GM21515 (cell line): ENCODE measurements around the gene TARBP1.
"Not testable (repeated sequence)": the region's sequence is repeated elsewhere in the genome, so short reads cannot be mapped to it uniquely, and the experiment has no call there.

Source experiments
- ATAC-seq: cut with Tn5 transposase; IDR thresholded peaks from one replicate; pipeline ENCODE4 v1.9.1; 2021; ENCODE audit not compliant: unreplicated experiment

TARBP1 gene

GRCh38 chr1:234452406-234452965 lies 26.5 kb downstream of the TARBP1 start:
- ATAC-seq, result no peak

GRCh38 chr1:234440348-234440747 lies 38.6 kb downstream of the TARBP1 start:
- no peak for ATAC-seq

GRCh38 chr1:234438579-234438978 lies 40.4 kb downstream of the TARBP1 start:
- ATAC-seq, result no peak

DNA sequence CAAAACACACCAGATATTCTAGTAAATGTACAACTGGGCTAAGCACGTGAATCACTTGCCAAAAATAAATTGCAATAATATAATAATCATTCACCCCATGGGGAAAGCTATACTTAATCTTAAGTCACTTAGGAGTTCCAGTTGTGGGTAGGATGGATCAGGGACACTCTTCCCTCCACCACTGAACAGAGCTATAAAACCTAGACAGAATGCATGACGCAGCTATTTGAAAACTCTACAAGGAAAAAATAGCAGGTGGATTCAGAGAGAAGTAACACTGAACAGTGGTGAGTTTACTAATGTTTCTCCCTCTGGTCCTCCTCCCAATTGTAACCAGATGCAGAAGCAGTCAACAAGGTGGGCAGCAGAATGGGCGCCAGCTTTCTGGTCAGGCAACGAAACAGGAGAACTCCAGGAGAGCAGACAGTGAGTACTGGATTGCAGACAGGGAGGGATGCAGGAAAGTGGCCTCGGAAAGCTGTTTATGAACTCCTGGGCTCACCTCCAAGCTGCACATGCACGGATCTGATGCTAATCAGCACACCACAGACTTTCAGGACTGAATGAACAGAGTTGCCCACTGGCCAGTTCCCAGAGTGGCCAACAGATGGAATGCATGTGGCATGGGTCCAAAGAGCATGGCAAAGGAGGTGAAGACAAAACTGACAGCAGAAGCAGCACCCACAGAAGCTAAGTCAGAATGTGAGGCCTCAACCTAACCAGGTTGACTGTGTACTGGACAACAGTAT lies 41.4 kb downstream of the TARBP1 start:
- ATAC-seq, result no peak

DNA sequence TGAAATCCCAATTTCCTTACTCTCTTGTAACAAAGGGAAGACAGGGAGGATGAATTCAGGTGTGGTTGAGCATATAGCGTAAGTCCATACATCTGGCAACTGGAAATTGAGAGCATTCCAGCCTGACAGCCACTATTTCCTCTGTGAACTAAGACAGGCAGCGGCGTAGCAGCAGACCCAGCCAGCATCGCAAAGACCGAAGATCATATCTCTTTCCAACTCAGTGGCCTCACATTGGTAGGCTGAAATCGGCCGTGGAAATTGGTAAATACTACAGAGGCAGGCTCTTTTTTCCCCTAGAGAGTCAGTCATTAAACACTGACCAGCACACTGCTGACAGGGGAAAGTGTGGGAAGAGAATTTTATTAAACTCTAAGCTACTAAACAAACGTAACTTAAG lies 43.4 kb downstream of the TARBP1 start:
- no peak for ATAC-seq

- no peak for ATAC-seq
Measured at GRCh38 chr1:234434706-234435105, 44.3 kb downstream of the TARBP1 start.

DNA sequence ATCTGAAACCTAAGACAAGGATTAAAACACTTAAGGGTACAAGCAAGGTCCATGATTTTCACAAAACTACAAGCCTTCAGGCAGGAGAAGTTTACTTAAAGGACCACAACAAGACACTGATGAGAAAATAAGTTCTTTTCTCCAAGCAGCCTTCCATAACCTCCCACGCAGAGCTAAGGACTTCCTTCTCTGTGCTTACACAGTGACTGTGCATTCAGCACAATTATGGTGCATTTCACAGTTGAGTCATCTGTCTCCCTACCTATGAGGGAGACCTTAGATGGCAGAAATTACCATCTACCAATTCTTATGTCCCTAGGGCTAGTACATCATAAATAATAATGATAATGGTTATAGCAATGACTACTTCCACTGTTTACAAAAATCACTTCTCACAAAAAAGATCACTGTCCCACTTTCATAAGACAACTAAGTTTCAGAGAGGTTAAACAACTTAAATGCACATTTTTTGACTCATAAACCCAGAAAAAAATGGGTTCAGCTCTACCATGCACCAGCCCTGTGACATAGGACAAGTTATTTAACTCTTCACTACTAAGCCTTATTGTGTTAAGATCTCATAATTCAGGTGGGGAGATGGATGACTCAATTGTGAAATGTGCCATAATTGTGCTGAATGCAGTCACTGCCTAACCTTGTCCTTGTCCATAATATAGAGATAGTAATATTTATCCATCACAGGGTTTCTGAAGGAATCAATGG lies 45.3 kb downstream of the TARBP1 start:
- peak; percentile 62 for ATAC-seq

DNA sequence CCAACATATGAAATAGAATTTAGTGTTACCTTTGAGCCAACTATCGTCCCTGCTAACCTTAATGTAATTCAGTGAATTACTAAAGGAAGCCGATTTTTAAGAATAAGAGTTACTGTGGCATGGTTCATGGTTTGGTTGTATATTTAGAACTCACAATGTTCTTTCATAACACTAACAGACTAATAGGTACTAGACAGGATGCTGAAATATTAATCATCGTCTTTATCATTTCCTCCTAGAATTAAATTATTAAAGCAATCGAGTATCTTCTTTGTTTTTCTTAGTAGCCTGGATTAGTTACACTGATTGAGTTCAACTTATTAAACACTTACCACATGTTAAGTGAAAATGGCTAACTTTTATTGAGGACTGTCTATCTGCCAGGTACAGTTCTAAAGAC lies 47.7 kb downstream of the TARBP1 start:
- ATAC-seq, result no peak

GRCh38 chr1:234430691-234431090 lies 48.3 kb downstream of the TARBP1 start:
- ATAC-seq, result no peak

GRCh38 chr1:234429434-234429806 lies 49.6 kb downstream of the TARBP1 start:
- ATAC-seq, result no peak

DNA sequence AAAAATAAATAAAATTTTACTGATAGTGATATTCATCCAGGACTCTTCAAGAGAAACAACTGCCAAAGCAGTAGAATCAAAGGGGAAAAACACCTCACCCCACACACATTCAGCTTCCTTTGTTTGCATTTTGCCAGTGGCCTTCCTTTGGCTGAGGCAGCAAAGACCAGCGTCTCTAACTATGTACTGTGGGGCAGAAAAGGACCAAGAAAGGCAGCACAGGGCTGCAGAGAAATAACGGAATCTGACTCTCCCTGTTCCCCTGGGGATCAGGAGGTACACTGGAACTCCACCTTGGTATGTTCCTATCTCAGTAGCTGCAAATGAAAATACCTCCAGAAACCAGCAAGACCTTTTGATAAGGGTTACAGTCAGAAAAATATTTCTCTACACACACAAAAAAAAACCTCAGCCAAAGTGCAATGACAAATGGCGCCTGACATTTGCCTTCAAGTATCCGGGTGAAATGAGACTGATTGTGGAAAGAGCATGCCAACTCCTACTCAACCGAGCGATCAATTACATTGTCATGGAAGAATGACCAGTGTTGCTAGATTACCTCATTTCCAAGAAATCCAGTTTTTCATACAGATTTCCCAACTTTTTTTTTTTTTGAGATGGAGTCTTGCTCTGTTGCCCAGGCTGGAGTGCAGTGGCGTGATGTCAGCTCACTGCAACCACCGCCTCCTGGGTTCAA lies 50.9 kb downstream of the TARBP1 start:
- no peak for ATAC-seq

DNA sequence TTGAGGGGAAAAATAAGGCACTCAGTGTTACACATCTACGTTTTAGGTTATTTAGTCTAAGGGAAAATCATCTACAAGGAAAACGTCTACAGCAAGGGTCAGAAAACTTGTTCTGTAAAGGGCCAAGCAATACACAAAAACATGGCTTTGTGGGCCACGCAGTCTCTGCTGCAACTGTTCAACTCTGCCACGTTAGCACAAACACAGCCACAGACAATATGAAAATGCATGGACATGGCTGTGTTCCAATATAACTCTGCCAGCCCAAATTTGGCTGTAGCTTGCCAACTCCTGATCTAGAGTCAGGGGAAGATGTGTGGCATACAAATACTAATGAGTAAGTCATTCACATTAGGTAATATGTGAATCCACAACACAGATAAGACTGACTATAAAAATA lies 65.0 kb downstream of the TARBP1 start:
- ATAC-seq, result no peak

- ATAC-seq, result no peak
Measured at GRCh38 chr1:234413485-234413884, 65.5 kb downstream of the TARBP1 start.

GRCh38 chr1:234412830-234413229 lies 66.1 kb downstream of the TARBP1 start:
- ATAC-seq, result no peak

GRCh38 chr1:234409328-234409727 lies 69.7 kb downstream of the TARBP1 start:
- no peak for ATAC-seq

- ATAC-seq, result no peak
Measured at GRCh38 chr1:234408757-234409156, 70.2 kb downstream of the TARBP1 start.

GRCh38 chr1:234406871-234407270 lies 72.1 kb downstream of the TARBP1 start:
- ATAC-seq, result no peak

- ATAC-seq, result no peak
Measured at GRCh38 chr1:234405676-234406075, 73.3 kb downstream of the TARBP1 start.

DNA sequence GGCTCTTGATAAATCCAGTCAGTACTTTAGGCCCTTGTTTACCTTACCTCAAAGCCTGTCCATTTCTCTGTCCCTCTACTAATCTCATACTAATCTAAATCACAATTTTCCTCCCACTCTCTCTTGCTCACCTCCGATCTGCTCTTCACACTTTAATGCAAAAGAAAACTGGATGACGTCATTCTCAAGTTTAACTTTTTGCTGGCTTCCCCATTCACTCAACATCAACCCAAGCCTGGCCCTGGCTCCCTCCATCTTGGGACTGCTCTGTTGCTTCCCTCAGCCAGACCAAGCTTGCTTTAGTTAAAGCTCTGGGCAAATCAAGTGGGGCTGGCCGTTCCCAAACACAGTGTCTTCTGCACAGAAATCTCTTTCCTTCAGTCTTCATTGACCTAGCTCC lies 76.0 kb downstream of the TARBP1 start:
- no peak for ATAC-seq

DNA sequence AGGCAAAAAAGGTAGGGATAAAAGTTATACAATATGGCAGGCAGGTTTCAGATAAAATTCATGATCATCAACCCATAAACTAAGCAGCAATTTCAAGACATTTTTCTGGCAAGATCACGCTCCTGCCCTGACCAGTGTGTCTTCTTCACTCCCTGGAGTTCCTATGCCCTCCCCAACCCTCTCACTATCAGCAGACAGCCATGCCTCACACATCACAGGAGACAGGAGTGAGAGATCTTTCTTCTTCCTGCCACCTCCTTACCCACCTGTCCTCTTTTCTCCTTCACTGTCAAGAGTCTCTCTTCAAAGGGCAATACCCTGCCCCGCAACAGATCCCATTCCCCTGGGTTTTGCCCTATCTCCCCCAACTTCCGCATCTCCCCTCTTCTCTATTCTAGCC lies 77.3 kb downstream of the TARBP1 start:
- no peak for ATAC-seq

- ATAC-seq, result peak; percentile 53
Measured at GRCh38 chr1:234400773-234401172, 78.2 kb downstream of the TARBP1 start.

GRCh38 chr1:234399515-234399914 lies 79.5 kb downstream of the TARBP1 start:
- ATAC-seq, result not testable (repeated sequence)
